ENCODE measurements around the gene GNB2. TPM values are rescaled to one million over a fixed set of nuclear protein-coding genes. Genes with fewer than 3 reads are reported as not detected.

Gene GNB2
- polyA plus RNA-seq, 1 donor, result 193 TPM

DNA sequence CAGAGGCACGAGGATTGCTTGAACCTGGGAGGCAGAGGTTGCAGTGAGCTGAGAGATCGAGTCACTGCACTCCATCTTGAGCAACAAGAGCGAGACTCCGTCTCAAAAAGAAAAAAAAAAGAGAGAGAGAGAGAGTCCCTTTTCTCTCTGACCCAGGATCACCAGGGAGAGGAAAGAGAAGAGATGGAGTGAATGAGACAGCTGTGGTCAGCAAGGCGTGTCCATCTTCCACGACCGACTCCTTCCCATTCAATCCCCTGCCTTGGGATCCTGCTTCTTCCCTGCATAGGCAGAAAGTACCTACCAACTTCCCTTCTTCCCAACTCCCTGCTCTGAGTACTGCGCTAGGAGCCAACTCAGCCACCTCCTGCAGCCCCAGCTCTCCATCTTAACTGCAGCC, 54.7 kb downstream of the GNB2 start:
- Histone ChIP-seq H3K4me3 (ENCODE audit: low read length) (no peak overlapping the region), H3K36me3 (ENCODE audit: control insufficient read depth, insufficient read depth, low read length) (no peaks in the 10 kb centered on the region), H3K4me1 (ENCODE audit: control insufficient read depth, insufficient read depth, low read length) (peaks cover 4% of the 10 kb centered on the region), H3K27me3 (ENCODE audit: control insufficient read depth, insufficient read depth, low read length) (no peaks in the 10 kb centered on the region), H3K27ac (ENCODE audit: low read length) (no peak overlapping the region), H3K9me3 (ENCODE audit: control insufficient read depth, low read depth, low read length) (no peaks in the 10 kb centered on the region)
- no CpG with 5 or more reads among the region's 8 CpGs for WGBS (ENCODE audit: insufficient coverage, low lambda C conversion rate)
- no peak for DNase-seq

Other genes starting within 250 kb of the GNB2 start
- 4.8 TPM for gene ZCWPW1, start 245.0 kb upstream of the GNB2 start, polyA plus RNA-seq
- gene MEPCE, start 243.9 kb upstream of the GNB2 start, polyA plus RNA-seq, result 37.6 TPM
- 29.7 TPM for gene PPP1R35, start 237.2 kb upstream of the GNB2 start, polyA plus RNA-seq
- 1.4 TPM for gene SPACDR, start 209.5 kb upstream of the GNB2 start, polyA plus RNA-seq
- 56.8 TPM for gene TSC22D4, start 194.5 kb upstream of the GNB2 start, polyA plus RNA-seq
- 3.5 TPM for gene NYAP1, start 189.8 kb upstream of the GNB2 start, polyA plus RNA-seq
- 18.6 TPM for gene AGFG2, start 134.5 kb upstream of the GNB2 start, polyA plus RNA-seq
- gene SAP25, start 99.8 kb upstream of the GNB2 start, polyA plus RNA-seq, result 7.9 TPM
- 40.0 TPM for gene LRCH4, start 87.6 kb upstream of the GNB2 start, polyA plus RNA-seq
- gene FBXO24, start 87.4 kb upstream of the GNB2 start, polyA plus RNA-seq, result 0.88 TPM
- 51.4 TPM for gene PCOLCE, start 71.4 kb upstream of the GNB2 start, polyA plus RNA-seq
- 13.7 TPM for gene MOSPD3, start 61.2 kb upstream of the GNB2 start, polyA plus RNA-seq
- 2.7 TPM for gene TFR2, start 32.2 kb upstream of the GNB2 start, polyA plus RNA-seq
- gene ACTL6B, start 17.3 kb upstream of the GNB2 start, polyA plus RNA-seq, result 2.9 TPM
- 47.6 TPM for gene GIGYF1, start 20.5 kb downstream of the GNB2 start, polyA plus RNA-seq
- gene POP7, start 32.4 kb downstream of the GNB2 start, polyA plus RNA-seq, result 28.7 TPM
- 0.19 TPM for gene EPO, start 46.7 kb downstream of the GNB2 start, polyA plus RNA-seq
- 0.04 TPM for gene ZAN, start 59.9 kb downstream of the GNB2 start, polyA plus RNA-seq
- gene EPHB4, start 153.8 kb downstream of the GNB2 start, polyA plus RNA-seq, result 30.4 TPM
- 26.0 TPM for gene SLC12A9, start 179.0 kb downstream of the GNB2 start, polyA plus RNA-seq
- gene TRIP6, start 193.6 kb downstream of the GNB2 start, polyA plus RNA-seq, result 46.1 TPM
- gene SRRT, start 201.4 kb downstream of the GNB2 start, polyA plus RNA-seq, result 118 TPM
- 2.4 TPM for gene UFSP1, start 216.0 kb downstream of the GNB2 start, polyA plus RNA-seq
- gene ACHE, start 222.1 kb downstream of the GNB2 start, polyA plus RNA-seq, result 7.4 TPM

Measured in large intestine (tissue), 3 donors.